Activated naive CD8-positive, alpha-beta T cell treated with anti-CD3 and anti-CD28 coated beads, Interleukin-2, amount 10 ng/mL, durations not matched to agents 7 days and 5 days (primary cell): ENCODE measurements around the gene PCGF1. TPM values are rescaled to one million over a fixed set of nuclear protein-coding genes. Genes with fewer than 3 reads are reported as not detected.
A peak's percentile ranks its signal among the peaks of the same experiment; 100 is the strongest.

Source experiments
- ATAC-seq: fragments of 150-1000 bp; cut with Tn5 transposase; one replicate; pipeline ENCODE4 v1.10.0; 2021; ENCODE audit warnings: low read depth, moderate library complexity
- POLR2A ChIA-PET: fragments of 350-600 bp; sonication (Branson Sonifier 250); formaldehyde crosslinking; loops from one replicate; lab custom pipeline; 2021; ENCODE audit warnings: antibody characterized with exemption; lab: Charles Lee
- DNase-seq: peaks from one replicate; pipeline ENCODE4 v3.0.0; 2021
- H3K27ac Mint-ChIP-seq: one replicate; pipeline ENCODE4 v1.8.0; 2022; ENCODE audit warnings: mild to moderate bottlenecking, mixed read lengths
- H3K27me3 Mint-ChIP-seq: one replicate; pipeline ENCODE4 v1.8.0; 2022; ENCODE audit warnings: mild to moderate bottlenecking, moderate library complexity, mixed read lengths
- H3K36me3 Mint-ChIP-seq: one replicate; pipeline ENCODE4 v1.8.0; 2021; ENCODE audit warnings: mild to moderate bottlenecking, mixed read lengths
- H3K4me1 Mint-ChIP-seq: one replicate; pipeline ENCODE4 v1.8.0; 2021; ENCODE audit warnings: mixed read lengths
- H3K4me3 Mint-ChIP-seq: one replicate; pipeline ENCODE4 v1.8.0; 2022; ENCODE audit warnings: mild to moderate bottlenecking, moderate library complexity, mixed read lengths
- H3K9me3 Mint-ChIP-seq: one replicate; pipeline ENCODE4 v1.8.0; 2021; ENCODE audit warnings: mixed read lengths
- total RNA-seq, 2 experiments: library from RNA; stranded (reverse); gene quantifications; one replicate each; pipeline ENCODE4 v1.2.3, GENCODE V29; 2021

Gene PCGF1
- 10 to 100 TPM; 35.9 to 40.1 TPM for total RNA-seq

DNA sequence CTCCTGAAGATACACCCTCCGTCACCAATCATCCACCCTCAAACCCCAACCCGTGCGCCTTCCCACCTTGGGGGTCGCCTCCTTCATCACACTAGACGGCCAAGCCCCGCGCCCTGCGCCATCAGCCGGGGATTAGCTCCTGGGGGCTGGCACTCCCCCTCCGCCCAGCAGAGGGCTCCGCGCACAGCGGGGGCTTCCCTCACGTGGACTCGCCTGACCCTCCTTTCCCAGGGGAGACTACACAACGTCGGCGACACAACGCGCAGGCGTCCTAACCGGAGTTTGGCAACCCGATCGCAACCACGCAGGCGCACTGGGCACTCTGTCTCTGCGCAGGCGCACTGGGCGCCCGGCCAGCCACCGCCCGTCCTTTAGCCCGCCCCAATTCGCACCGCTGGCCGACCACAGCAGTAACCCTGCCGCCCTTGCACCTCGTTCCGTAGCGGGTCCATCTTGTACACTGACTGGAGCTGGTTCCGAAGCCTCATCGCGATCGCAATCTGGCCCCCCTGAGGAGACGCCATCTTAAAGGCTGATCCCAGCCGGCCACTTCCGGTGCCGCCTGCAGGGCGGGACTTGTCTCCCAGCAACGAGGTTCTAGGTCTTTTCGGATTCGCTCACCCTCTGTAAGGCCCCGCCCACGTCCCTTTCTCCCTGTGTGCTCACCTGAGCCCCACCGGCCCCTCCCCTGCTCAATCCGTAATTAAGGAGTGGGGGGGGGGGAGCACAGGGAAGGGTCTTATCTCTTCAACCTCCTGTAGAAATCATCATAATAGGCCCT is at the start of gene PCGF1:
Gene PCGF1 (minus strand): TSS at position 551 of the 781 bp plus-strand sequence. CDS start 27 bp downstream, at position 524.
- H3K36me3 Mint-ChIP-seq, result peaks cover 12% of the 10 kb centered on the region
- H3K4me1 Mint-ChIP-seq, result peaks cover 32% of the 10 kb centered on the region
- peak within 1 kb of the TSS; percentile 99 for H3K27ac Mint-ChIP-seq
- ATAC-seq (peak; percentile 84), DNase-seq (peak; percentile 98)
- peaks cover 30% of the 10 kb centered on the region for H3K27me3 Mint-ChIP-seq
- peak within 1 kb of the TSS; percentile 98 for H3K4me3 Mint-ChIP-seq
- no peaks in the 10 kb centered on the region for H3K9me3 Mint-ChIP-seq
- POLR2A ChIA-PET, result interaction anchor here (0.7 to 5.2 kb wide), 9 partner anchors 10 to 78 kb away, joined by 3 to 19 read pairs (median 5); partner anchors contain the start of genes CCDC142, LOXL3, TTC31 and WBP1

DNA sequence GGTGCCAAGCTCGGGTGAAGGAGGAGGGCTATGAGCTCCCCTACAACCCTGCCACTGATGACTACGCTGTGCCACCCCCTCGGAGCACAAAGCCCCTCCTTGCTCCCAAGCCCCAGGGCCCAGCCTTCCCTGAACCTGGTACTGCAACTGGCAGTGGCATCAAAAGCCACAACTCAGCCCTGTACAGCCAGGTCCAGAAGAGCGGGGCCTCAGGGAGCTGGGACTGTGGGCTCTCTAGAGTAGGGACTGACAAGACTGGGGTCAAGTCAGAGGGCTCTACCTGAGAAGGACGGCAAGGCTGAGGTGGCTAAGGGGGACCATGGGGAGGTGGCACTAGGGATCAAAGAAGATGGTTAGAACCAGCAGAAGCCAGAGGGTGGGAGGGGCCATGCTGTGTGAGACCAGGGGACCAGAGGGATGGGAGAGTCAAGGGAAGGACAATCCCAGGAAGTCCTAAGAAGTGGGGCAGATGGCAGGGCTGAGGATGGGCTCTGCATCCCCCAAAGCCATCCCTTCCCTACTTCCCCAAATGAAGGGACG is 49.4 kb upstream of the PCGF1 start:
- no peak overlapping the region for H3K27ac Mint-ChIP-seq
- H3K4me3 Mint-ChIP-seq, result no peak overlapping the region
- peaks cover 21% of the 10 kb centered on the region for H3K4me1 Mint-ChIP-seq
- peaks cover 10% of the 10 kb centered on the region for H3K36me3 Mint-ChIP-seq
- no peak for ATAC-seq
- H3K27me3 Mint-ChIP-seq, result peaks cover 7% of the 10 kb centered on the region
- H3K9me3 Mint-ChIP-seq, result no peaks in the 10 kb centered on the region
- POLR2A ChIA-PET, result interaction anchor here (1.7 kb wide), 1 partner anchor 10 kb away, joined by 5 read pairs; no protein-coding TSS in a partner anchor
- DNase-seq, result no peak

DNA sequence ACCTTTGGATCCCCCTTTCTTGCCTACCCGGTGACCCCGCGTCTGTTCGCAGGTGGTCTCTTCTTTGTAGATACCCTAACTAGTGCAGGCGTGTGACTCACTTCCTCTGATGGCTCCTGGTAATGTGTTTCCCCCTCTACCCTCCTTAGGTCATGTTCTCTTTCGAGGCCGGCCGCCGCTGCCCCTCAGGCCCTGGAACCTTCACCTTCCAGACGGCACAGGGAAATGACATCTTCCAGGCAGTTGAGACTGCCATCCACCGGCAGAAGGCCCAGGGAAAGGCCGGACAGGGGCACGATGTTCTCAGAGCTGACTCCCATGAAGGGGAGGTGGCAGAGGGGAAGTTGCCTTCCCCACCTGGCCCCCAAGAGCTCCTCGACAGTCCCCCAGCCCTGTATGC is 48.7 kb upstream of the PCGF1 start:
- peaks cover 10% of the 10 kb centered on the region for H3K36me3 Mint-ChIP-seq
- no peaks in the 10 kb centered on the region for H3K9me3 Mint-ChIP-seq
- DNase-seq (no peak), ATAC-seq (no peak)
- peaks cover 23% of the 10 kb centered on the region for H3K4me1 Mint-ChIP-seq
- H3K4me3 Mint-ChIP-seq, result peak overlapping the region; percentile 95
- no peak overlapping the region for H3K27ac Mint-ChIP-seq
- peaks cover 8% of the 10 kb centered on the region for H3K27me3 Mint-ChIP-seq
- POLR2A ChIA-PET, result interaction anchor here (1.7 kb wide), 2 partner anchors 11 to 29 kb away, joined by 5 to 7 read pairs; no protein-coding TSS in a partner anchor

DNA sequence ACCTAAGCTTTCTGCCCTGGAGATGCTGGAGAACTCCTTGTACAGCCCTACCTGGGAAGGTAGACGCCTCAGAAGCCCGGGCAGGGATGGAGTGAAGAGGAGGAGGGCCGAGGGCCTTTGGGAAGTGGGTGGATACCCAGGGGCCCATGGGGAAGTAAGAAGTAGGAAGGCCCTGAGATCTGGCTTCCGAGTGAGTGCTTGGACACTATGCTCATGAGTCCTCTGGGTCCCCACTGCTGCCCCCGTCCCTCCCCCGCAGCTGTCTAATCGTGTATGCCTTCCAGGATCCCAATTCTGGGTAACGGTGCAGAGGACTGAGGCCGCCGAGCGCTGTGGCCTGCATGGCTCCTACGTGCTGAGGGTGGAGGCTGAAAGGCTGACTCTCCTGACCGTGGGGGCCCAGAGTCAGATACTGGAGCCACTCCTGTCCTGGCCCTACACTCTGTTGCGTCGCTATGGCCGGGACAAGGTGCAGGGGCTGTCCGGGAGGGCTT is 48.2 kb upstream of the PCGF1 start:
- Mint-ChIP-seq H3K4me1 (peaks cover 23% of the 10 kb centered on the region), H3K36me3 (peaks cover 10% of the 10 kb centered on the region), H3K4me3 (peak overlapping the region; percentile 95), H3K27ac (peak overlapping the region; percentile 92), H3K27me3 (peaks cover 10% of the 10 kb centered on the region), H3K9me3 (no peaks in the 10 kb centered on the region)
- no peak for ATAC-seq
- POLR2A ChIA-PET, result interaction anchor here (0.8 to 1.7 kb wide), 7 partner anchors 11 to 98 kb away, joined by 3 to 7 read pairs (median 4); partner anchors contain the start of gene WBP1
- DNase-seq, result no peak

DNA sequence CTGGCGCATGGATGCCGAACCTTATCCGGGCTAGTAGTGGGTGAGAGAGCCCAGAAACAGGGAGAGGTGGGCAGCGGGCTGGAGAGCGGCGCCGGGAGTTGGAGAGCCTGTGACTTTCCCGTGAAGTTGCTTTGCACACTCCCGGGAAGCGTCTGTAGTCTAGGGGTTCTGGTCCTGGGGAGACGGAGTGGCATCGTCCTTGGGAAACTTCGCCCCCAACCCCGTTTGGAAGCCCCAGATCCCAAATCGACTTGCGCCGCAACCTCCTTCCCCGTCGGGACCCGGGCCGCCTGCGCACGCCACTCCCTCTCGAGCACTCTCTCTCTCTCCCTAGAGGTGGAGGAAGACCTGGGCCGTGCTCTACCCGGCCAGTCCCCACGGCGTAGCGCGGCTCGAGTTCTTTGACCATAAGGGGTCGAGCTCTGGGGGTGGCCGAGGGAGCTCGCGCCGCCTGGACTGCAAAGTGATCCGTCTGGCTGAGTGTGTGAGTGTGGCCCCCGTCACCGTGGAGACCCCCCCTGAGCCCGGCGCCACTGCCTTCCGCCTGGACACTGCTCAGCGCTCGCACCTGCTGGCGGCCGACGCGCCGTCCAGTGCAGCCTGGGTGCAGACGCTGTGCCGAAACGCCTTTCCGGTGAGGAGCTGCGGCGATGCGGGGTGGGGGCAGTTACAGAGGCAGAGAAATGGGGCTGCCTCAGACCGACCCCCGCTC is 47.5 kb upstream of the PCGF1 start:
- POLR2A ChIA-PET, result interaction anchor here (0.8 to 1.7 kb wide), 8 partner anchors 20 to 97 kb away, joined by 3 to 7 read pairs (median 4); partner anchors contain the start of genes MRPL53 and WBP1

DNA sequence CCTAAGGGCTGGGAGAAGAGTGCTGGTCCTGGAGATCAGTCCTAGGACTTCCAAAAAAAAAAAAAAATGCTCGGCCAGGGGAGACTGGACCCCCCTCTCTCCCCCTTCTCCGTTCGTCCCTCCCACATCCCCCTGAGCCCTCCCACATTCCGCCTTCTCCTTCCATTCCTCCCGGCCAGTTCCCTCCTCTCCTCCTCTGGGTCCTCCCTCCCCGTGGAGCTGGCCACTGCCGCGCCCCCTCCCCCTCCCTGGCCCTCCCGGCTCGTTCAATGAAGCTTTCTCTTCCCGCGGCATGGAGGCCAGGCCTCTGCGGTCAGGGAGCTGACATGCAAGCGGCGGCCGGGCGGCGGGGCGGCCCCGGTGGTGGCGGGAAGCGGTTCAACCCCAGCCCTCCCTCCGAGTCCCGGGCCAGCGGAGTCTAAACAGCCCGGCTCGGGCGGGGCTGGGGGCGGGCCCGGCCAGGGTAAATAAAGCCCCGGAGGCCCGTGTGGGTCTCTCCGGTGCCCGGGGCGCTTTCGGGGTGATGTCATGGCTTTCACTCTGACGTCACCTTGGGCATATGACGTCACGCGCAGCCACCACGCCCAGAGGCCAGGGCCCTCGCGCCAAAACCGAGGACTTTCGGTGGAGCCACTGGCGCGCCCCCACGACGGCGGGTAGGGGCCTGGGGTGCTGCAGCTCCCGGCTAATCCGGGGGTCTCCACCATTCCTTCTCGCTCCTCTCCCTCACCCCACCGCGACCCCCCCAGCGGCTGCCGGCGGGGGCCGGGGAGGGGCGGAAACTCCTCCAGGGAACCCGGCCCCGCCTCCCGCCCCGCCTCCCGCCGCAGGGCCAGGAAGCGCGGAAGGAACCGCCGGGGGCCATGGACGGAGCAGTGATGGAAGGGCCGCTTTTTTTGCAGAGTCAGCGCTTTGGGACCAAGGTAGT is 46.7 kb upstream of the PCGF1 start, which contains the start of the genes DOK1 and LOXL3:
Gene DOK1 (plus strand): TSS at position 829 of the 928 bp plus-strand sequence. CDS start 35 bp downstream, at position 864.
Gene LOXL3 (minus strand): TSS at position 51 of the 928 bp plus-strand sequence. CDS start 1,308 bp downstream, outside the sequence.
- peak within 1 kb of the TSS; percentile 95 for H3K4me3 Mint-ChIP-seq
- peak; percentile 72 for ATAC-seq
- peak within 1 kb of the TSS; percentile 92 for H3K27ac Mint-ChIP-seq
- H3K9me3 Mint-ChIP-seq, result no peaks in the 10 kb centered on the region
- peaks cover 21% of the 10 kb centered on the region for H3K27me3 Mint-ChIP-seq
- H3K36me3 Mint-ChIP-seq, result peaks cover 10% of the 10 kb centered on the region
- peak; percentile 90 for DNase-seq
- POLR2A ChIA-PET, result interaction anchor here (0.6 to 1.7 kb wide), 6 partner anchors 12 to 82 kb away, joined by 3 to 5 read pairs (median 4); partner anchors contain the start of genes MRPL53 and PCGF1
- H3K4me1 Mint-ChIP-seq, result peaks cover 20% of the 10 kb centered on the region

More for the DNA sequence above, 47.5 kb upstream of the PCGF1 start:
- peak; percentile 69 for DNase-seq
- H3K9me3 Mint-ChIP-seq, result no peaks in the 10 kb centered on the region
- H3K36me3 Mint-ChIP-seq, result peaks cover 10% of the 10 kb centered on the region
- peak; percentile 53 for ATAC-seq
- H3K27me3 Mint-ChIP-seq, result peaks cover 14% of the 10 kb centered on the region
- peaks cover 19% of the 10 kb centered on the region for H3K4me1 Mint-ChIP-seq
- H3K27ac Mint-ChIP-seq, result peak overlapping the region; percentile 92
- peak overlapping the region; percentile 95 for H3K4me3 Mint-ChIP-seq

DNA sequence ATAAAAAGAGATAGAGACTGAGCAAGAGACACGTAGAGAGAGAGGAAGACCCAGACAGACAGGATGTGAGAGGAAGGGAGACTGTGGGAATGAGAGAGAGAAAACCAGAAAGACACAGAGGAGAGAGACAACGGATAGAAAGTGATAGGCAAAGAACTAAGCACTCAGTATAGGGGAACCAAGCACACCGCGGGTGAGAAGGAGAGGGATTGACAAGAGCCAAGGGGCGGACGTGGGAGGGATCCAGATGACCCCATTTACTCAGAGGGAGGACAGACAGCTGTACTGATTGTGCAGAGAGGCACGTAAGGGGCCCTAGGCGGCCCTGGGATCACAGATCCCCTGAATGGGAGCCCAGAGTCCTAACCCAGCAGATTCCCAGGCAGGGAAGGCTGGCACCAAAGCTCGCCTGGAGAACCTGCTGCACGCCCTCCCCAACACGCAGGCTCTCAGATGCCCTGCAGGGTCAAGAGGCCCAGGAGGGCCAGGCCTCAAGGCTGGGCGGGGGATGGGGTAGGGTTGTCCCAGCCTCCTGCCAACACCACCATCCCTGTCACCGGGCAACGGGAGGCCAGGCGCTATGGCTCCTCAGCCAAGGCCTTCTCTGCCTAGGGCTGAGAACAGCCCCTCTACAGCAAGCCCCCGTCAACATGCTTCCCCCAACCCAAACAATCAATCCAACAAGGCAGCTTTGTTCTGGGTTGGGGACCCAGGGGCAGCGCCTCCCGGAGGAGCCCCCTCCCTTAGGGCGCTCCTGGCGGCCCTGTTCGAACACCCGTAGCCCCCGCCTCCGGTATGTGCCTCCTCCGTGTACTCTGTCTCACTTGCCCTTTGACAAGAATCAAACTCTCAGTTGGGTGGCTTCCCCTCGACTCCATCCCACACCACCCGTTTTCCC is 45.7 kb upstream of the PCGF1 start:
- Mint-ChIP-seq H3K36me3 (peaks cover 10% of the 10 kb centered on the region), H3K27ac (peak overlapping the region; percentile 69), H3K4me3 (peak overlapping the region; percentile 58), H3K9me3 (no peaks in the 10 kb centered on the region), H3K27me3 (peaks cover 27% of the 10 kb centered on the region), H3K4me1 (peaks cover 23% of the 10 kb centered on the region)
- DNase-seq, result peak; percentile 52
- POLR2A ChIA-PET, result interaction anchor here (0.5 to 1.7 kb wide), 8 partner anchors 13 to 348 kb away, joined by 3 to 5 read pairs (median 3); partner anchors contain the start of genes MRPL53 and PCGF1
- ATAC-seq, result no peak

DNA sequence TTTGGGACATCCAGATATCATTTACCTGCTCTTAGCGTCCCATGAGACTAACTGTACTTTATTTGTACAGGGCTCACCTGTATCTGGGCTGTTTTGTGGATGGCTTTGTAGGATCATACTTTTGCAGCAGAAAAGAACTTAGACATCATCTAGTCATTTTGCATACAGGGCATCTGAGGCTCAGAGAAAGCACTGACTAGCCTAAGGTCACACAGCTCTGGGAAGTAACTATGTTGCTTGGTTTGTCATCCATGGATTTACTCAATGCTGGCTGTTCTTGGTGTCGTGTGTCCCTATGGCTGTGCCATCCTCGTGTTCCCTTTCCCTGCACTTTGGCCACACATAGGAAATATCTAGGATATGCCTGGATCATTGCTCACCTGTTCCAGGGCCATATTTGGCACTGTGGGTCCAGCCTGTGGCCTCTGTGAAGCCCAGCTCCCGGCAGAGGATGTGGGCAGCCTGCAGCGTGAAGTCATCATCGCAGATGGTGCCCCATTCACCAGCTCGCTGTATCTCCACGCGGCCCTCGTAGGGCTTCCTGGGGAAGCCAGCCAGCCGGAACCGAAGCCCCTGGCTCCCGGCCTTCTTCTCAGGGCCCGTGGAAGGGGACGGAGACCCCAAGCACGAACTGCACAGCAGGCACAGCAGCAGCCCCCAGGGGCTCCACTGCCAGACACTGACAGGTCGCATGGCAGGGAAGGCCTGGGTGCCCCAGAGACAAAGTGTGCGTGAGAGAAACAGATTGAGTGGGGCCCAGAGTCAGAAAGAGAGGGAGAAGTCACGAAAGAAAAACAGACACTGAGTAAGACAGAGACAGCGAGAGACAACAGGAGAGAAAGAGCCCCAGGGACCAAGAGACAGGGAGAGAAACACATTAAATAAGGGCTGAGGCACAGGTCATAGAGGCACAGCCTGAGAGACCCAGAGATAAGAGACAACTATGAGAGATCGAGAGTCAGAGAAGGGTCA is 44.7 kb upstream of the PCGF1 start:
- H3K27ac Mint-ChIP-seq, result peak overlapping the region; percentile 40
- POLR2A ChIA-PET, result interaction anchor here (1.0 to 1.1 kb wide), 2 partner anchors 25 to 70 kb away, joined by 3 to 4 read pairs; partner anchors contain the start of gene CCDC142
- peaks cover 35% of the 10 kb centered on the region for H3K27me3 Mint-ChIP-seq
- H3K9me3 Mint-ChIP-seq, result no peaks in the 10 kb centered on the region
- peak overlapping the region; percentile 3 for H3K4me3 Mint-ChIP-seq
- DNase-seq (no peak), ATAC-seq (no peak)
- H3K36me3 Mint-ChIP-seq, result peaks cover 7% of the 10 kb centered on the region
- peaks cover 24% of the 10 kb centered on the region for H3K4me1 Mint-ChIP-seq

DNA sequence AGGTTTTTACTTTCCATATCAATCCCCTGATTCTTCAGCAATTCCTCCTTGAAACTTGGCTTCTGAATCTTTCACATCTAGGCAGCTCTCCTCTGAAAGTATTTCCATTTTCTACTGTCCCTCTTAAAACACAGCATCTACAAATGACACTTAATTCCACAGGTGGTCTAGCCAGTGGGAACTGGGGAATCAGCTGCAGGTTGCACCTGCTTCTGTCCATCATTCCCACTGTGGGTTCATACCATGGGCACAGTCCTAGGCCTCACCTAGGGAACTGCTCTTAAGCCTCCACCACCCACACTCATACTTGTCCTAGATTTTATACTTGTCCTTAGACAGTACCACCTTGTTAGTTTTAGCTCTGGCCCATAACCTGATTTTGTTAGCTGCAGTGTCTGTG is 44.0 kb upstream of the PCGF1 start:
- no peaks in the 10 kb centered on the region for H3K9me3 Mint-ChIP-seq
- ATAC-seq (no peak), DNase-seq (no peak)
- POLR2A ChIA-PET, result interaction anchor here (1.1 kb wide), 1 partner anchor 69 kb away, joined by 4 read pairs; the partner anchor contains the start of gene CCDC142
- no peak overlapping the region for H3K4me3 Mint-ChIP-seq
- H3K27me3 Mint-ChIP-seq, result peaks cover 37% of the 10 kb centered on the region
- H3K27ac Mint-ChIP-seq, result no peak overlapping the region
- peaks cover 3% of the 10 kb centered on the region for H3K36me3 Mint-ChIP-seq
- peaks cover 24% of the 10 kb centered on the region for H3K4me1 Mint-ChIP-seq

DNA sequence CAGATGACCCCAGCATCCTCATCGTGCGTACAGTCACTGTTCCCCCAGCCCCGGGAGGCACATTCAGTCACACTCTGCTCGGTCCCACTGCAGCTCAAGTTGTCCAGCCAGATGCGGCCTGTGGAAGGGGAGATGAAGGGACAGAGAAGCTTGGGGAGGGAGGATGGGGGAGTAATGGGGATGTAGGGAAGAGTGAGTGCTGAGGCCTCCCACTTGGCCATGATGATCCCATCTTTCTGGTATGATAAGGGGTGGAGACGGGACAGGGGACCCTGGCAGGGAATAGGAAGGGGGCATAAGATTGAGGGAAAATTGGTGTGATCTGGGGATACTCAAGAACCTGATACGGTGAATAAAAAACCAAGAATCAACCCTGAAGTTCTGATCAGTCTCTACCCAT is 42.7 kb upstream of the PCGF1 start:
- Mint-ChIP-seq H3K36me3 (no peaks in the 10 kb centered on the region), H3K4me1 (peaks cover 23% of the 10 kb centered on the region), H3K27me3 (peaks cover 48% of the 10 kb centered on the region), H3K4me3 (peak overlapping the region; percentile 23), H3K9me3 (no peaks in the 10 kb centered on the region), H3K27ac (no peak overlapping the region)
- DNase-seq (no peak), ATAC-seq (no peak)
- POLR2A ChIA-PET, result interaction anchor here (0.7 kb wide), 2 partner anchors 19 to 37 kb away, joined by 3 read pairs; no protein-coding TSS in a partner anchor
